Measurements from ENCODE around the gene SEMA6B.
A peak's percentile ranks its signal among the peaks of the same experiment; 100 is the strongest.

The SEMA6B gene

DNA sequence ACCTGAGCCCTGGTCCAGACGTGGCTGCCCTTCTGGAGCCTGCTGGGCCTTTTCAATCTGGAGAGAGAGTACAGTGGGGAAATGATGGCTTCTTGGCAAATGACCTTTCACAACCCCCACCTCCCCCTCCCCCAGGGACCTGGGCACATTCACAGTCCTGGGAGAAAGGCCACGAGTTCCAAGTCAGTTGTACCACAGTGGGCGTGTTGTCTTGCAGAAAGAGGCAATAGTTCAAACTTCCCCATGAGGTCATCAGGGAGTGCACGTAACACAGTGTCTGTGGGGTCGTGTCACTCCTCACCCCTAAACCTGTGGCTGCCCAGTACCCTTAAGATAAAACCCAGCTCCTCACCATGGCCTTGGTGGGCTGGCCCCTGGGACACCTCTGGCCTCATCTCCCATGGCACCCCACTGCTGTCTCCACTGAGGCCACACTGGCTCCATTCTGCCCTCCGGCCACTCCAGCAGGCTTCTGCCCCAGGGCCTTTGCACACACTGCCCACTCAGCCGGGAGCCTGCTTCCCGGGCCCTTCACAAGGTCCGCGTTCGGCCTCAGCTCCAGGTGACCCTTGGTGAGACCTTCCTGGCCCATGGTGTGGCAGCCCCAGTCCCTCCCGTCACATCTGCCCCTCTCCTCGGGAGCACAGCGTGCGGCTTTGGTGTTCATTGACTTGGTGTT lies 54.5 kb downstream of the SEMA6B start:
- TF ChIP-seq ZNF623 (tag by site-specific recombination; IDR thresholded peaks at IDR 0.05) (peak; percentile 100), GLI2 (tag by site-specific recombination; IDR thresholded peaks at IDR 0.05; ENCODE audit: borderline replicate concordance, low read depth) (no peak)

DNA sequence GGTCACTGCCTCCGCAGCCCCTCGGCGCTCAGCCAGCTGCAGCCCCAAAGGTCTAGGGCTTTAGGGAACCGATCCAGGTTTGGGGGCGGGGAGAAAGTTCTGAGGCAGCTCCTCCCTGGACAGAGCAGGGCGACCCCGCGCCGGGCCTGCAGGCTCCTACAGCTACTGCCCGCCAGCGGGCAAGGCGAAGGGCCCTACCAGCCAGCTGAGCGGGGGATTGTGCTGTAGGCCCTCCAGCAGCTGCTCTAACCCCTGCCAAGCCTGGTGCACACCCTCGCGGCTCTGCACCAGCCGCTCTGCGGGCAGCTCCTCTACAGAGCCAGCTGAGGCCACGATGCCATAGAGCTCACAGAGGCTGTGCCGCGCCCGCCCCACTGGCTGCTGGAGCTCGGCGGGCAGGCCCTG lies 55.2 kb downstream of the SEMA6B start:
- Histone ChIP-seq H3K36me3 (ENCODE audit: control insufficient read depth in 2 of 2, insufficient read depth in 1 of 2, low read length in 2 of 2) (peaks cover 6 to 68% of the 10 kb centered on the region in 2 experiments; a peak in 2 of 3 replicates), H3K4me1 (ENCODE audit: control insufficient read depth, insufficient read depth, low read length) (no peaks in the 10 kb centered on the region), H3K27ac (ENCODE audit: extremely low read depth, low read depth, low read length) (no peak overlapping the region), H3K4me3 (ENCODE audit: low read depth, low read length) (no peak overlapping the region), H3K9me3 (ENCODE audit: control insufficient read depth, insufficient read depth, low read depth, low read length) (no peaks in the 10 kb centered on the region)
- CTCF ChIA-PET = interaction anchor here (0.7 to 0.9 kb wide), 2 partner anchors 21 to 30 kb away, joined by 3 to 5 read pairs; no protein-coding TSS in a partner anchor
- POLR2A ChIA-PET = interaction anchor here (0.6 kb wide), 1 partner anchor 20 kb away, joined by 4 read pairs; no protein-coding TSS in a partner anchor
- TF ChIP-seq, protein P1, sequence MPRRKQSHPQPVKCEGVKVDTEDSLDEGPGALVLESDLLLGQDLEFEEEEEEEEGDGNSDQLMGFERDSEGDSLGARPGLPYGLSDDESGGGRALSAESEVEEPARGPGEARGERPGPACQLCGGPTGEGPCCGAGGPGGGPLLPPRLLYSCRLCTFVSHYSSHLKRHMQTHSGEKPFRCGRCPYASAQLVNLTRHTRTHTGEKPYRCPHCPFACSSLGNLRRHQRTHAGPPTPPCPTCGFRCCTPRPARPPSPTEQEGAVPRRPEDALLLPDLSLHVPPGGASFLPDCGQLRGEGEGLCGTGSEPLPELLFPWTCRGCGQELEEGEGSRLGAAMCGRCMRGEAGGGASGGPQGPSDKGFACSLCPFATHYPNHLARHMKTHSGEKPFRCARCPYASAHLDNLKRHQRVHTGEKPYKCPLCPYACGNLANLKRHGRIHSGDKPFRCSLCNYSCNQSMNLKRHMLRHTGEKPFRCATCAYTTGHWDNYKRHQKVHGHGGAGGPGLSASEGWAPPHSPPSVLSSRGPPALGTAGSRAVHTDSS (tag by site-specific recombination; IDR thresholded peaks at IDR 0.05) = no peak
- no peak for TF ChIP-seq ZSCAN23 (tag by site-specific recombination; IDR thresholded peaks at IDR 0.05)
- no peak for TF ChIP-seq ZNF416 (tag by site-specific recombination; IDR thresholded peaks at IDR 0.05)
- TF ChIP-seq, protein P2, sequence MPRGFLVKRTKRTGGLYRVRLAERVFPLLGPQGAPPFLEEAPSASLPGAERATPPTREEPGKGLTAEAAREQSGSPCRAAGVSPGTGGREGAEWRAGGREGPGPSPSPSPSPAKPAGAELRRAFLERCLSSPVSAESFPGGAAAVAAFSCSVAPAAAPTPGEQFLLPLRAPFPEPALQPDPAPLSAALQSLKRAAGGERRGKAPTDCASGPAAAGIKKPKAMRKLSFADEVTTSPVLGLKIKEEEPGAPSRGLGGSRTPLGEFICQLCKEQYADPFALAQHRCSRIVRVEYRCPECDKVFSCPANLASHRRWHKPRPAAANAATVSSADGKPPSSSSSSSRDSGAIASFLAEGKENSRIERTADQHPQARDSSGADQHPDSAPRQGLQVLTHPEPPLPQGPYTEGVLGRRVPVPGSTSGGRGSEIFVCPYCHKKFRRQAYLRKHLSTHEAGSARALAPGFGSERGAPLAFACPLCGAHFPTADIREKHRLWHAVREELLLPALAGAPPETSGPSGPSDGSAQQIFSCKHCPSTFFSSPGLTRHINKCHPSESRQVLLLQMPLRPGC (tag by site-specific recombination; IDR thresholded peaks at IDR 0.05) = no peak
- TF ChIP-seq ZBTB1 (tag by site-specific recombination; IDR thresholded peaks at IDR 0.05) = no peak
- TF ChIP-seq ZNF621 (tag by site-specific recombination; IDR thresholded peaks at IDR 0.05) = no peak
- TF ChIP-seq ZNF658 (tag by site-specific recombination; IDR thresholded peaks at IDR 0.05) = no peak

More for the DNA sequence above, 54.5 kb downstream of the SEMA6B start:
- ChIA-PET POLR2A (interaction anchor here (0.5 kb wide), 1 partner anchor 97 kb away, joined by 4 read pairs; no protein-coding TSS in a partner anchor), CTCF (interaction anchor here (0.6 to 0.9 kb wide), 2 partner anchors 20 to 379 kb away, joined by 4 to 5 read pairs; no protein-coding TSS in a partner anchor)
- Histone ChIP-seq H3K4me3 (ENCODE audit: low read depth, low read length) (no peak overlapping the region), H3K36me3 (ENCODE audit: control insufficient read depth in 2 of 2, insufficient read depth in 1 of 2, low read length in 2 of 2) (peaks cover 6 to 63% of the 10 kb centered on the region in 2 experiments; a peak in 2 of 3 replicates), H3K27ac (ENCODE audit: extremely low read depth, low read depth, low read length) (no peak overlapping the region), H3K4me1 (ENCODE audit: control insufficient read depth, insufficient read depth, low read length) (no peaks in the 10 kb centered on the region), H3K9me3 (ENCODE audit: control insufficient read depth, insufficient read depth, low read depth, low read length) (no peaks in the 10 kb centered on the region)

DNA sequence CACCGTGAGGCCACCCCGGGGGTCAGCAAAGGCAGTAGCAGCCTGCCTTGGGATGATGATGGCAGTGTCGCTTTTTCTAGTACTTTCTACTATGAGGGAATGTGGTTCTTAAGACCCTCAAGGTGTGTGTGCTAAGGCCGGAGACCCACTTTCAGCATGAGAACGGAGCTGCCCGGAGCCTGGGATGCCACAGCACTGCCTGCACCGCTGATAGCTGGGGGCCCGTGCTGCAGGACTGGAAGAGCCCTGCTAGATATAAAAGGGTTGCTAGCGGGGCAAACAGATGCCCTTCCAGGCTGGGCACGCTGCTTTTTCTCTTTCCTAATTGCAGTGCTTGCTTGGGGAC lies 55.7 kb downstream of the SEMA6B start:
- Histone ChIP-seq H3K36me3 (ENCODE audit: control insufficient read depth in 2 of 2, insufficient read depth in 1 of 2, low read length in 2 of 2) (peaks cover 6 to 70% of the 10 kb centered on the region in 2 experiments; a peak in 2 of 3 replicates), H3K4me3 (ENCODE audit: low read depth, low read length) (no peak overlapping the region), H3K9me3 (ENCODE audit: control insufficient read depth, insufficient read depth, low read depth, low read length) (no peaks in the 10 kb centered on the region), H3K4me1 (ENCODE audit: control insufficient read depth, insufficient read depth, low read length) (no peaks in the 10 kb centered on the region), H3K27ac (ENCODE audit: extremely low read depth, low read depth, low read length) (no peak overlapping the region)
- peak; percentile 5 for TF ChIP-seq ZIC2 (tag by site-specific recombination; IDR thresholded peaks at IDR 0.05)
- no peak for TF ChIP-seq ZBTB48 (tag by site-specific recombination; IDR thresholded peaks at IDR 0.05)
- ChIA-PET CTCF (interaction anchor here (0.7 kb wide), 1 partner anchor 29 kb away, joined by 3 read pairs; no protein-coding TSS in a partner anchor), POLR2A (interaction anchor here (0.6 kb wide), 1 partner anchor 20 kb away, joined by 4 read pairs; no protein-coding TSS in a partner anchor)

DNA sequence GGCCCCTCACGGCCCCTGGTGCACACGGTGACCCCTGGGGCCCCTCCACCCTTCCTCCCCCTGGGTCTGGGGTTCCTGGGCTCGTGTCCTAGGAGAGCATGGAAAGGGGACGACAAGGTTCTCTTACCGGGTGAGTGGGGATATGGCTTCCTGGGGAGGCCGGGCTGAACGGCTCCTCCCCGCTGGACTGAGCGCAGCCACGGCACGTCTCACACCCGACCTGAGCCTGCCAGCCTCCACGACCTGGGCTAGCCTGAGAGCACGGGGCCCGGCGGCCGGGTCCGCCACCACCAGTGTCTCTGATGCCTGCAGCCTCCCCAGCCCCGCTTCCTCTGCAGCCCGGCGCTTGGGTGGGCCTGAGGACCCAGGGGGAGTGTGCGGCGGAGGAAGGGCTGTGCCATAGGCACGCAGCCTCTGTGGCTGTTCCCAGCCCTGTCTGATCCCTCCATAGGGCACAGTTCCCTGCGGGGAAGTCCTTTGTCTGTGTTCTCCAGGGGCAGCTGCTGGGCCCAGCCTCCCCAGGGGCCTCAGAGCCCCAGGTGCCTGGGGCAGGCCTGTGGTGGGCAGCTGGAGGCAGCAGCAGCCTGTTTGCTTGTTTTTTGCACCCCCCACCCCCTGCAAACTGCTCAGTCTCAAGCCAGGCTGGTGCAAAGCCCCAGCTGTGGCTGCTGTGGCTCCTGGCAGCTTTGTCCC lies 56.2 kb downstream of the SEMA6B start:
- H3K4me3 ChIP-seq (ENCODE audit: low read depth, low read length) = no peak overlapping the region
- TF ChIP-seq ZIC2 (tag by site-specific recombination; IDR thresholded peaks at IDR 0.05) (peak; percentile 96), ZNF324 (tag by site-specific recombination; IDR thresholded peaks at IDR 0.05) (no peak), ZNF341 (tag by site-specific recombination; IDR thresholded peaks at IDR 0.05; ENCODE audit: low read depth) (peak; percentile 22; the same call in 1 of the 2 replicates)
- POLR2A ChIA-PET = no interaction called here
- H3K4me1 ChIP-seq (ENCODE audit: control insufficient read depth, insufficient read depth, low read length) = no peaks in the 10 kb centered on the region
- H3K27ac ChIP-seq (ENCODE audit: extremely low read depth, low read depth, low read length) = no peak overlapping the region
- CTCF ChIA-PET = no interaction called here
- H3K9me3 ChIP-seq (ENCODE audit: control insufficient read depth, insufficient read depth, low read depth, low read length) = no peaks in the 10 kb centered on the region
- H3K36me3 ChIP-seq (ENCODE audit: control insufficient read depth in 2 of 2, insufficient read depth in 1 of 2, low read length in 2 of 2) = peaks cover 6 to 75% of the 10 kb centered on the region in 2 experiments; a peak in 2 of 3 replicates

All from HEK293 (cell line).